Measurements from ENCODE around the gene KRTAP10-2.
"Not testable (repeated sequence)": the region's sequence is repeated elsewhere in the genome, so short reads cannot be mapped to it uniquely, and the experiment has no call there.

The KRTAP10-2 gene

GRCh38 chr21:44551340-44551961, at the start of gene KRTAP10-2:
TSS of gene KRTAP10-2 (minus strand) at chr21:44551505. CDS start at chr21:44551458, 47 bp downstream.
- no peak for DNase-seq (ENCODE audit: low read depth)
- no peak within 1 kb of the TSS for H3K4me3 ChIP-seq (ENCODE audit: low read depth, low read length)
- no peak for TF ChIP-seq CTCF (IDR thresholded peaks at IDR 0.05; ENCODE audit: low read depth, low read length, missing control alignments)
- in situ Hi-C loops (cut with HindIII; ENCODE audit: low sequenced_read_pairs) = no loop called here

- H3K4me3 ChIP-seq (ENCODE audit: low read depth, low read length); DNase-seq (ENCODE audit: low read depth); in situ Hi-C loops (cut with HindIII; ENCODE audit: low sequenced_read_pairs): not testable (repeated sequence)
These were observed 49.8 kb upstream of the KRTAP10-2 start for GRCh38 chr21:44601091-44601490.

- in situ Hi-C loops (cut with HindIII; ENCODE audit: low sequenced_read_pairs) = not testable (repeated sequence)
These were observed 49.0 kb upstream of the KRTAP10-2 start, which contains the start of gene KRTAP10-7 for GRCh38 chr21:44600118-44600978. TSS of gene KRTAP10-7 (plus strand) at chr21:44600597. CDS start at chr21:44600622, 25 bp downstream.

GRCh38 chr21:44599264-44600029, 48.1 kb upstream of the KRTAP10-2 start:
- in situ Hi-C loops (cut with HindIII; ENCODE audit: low sequenced_read_pairs) = no loop called here
- no peak for TF ChIP-seq CTCF (IDR thresholded peaks at IDR 0.05; ENCODE audit: low read depth, low read length, missing control alignments)
- no peak for DNase-seq (ENCODE audit: low read depth)
- no peak overlapping the region for H3K4me3 ChIP-seq (ENCODE audit: low read depth, low read length)

More at GRCh38 chr21:44600118-44600978, 49.0 kb upstream of the KRTAP10-2 start, which contains the start of gene KRTAP10-7:
- DNase-seq (ENCODE audit: low read depth); H3K4me3 ChIP-seq (ENCODE audit: low read depth, low read length): not testable (repeated sequence)

GRCh38 chr21:44598061-44598460, 46.8 kb upstream of the KRTAP10-2 start:
- in situ Hi-C loops (cut with HindIII; ENCODE audit: low sequenced_read_pairs) = no loop called here
- no peak for DNase-seq (ENCODE audit: low read depth)
- no peak overlapping the region for H3K4me3 ChIP-seq (ENCODE audit: low read depth, low read length)
- no peak for TF ChIP-seq CTCF (IDR thresholded peaks at IDR 0.05; ENCODE audit: low read depth, low read length, missing control alignments)

GRCh38 chr21:44596068-44596725, 44.9 kb upstream of the KRTAP10-2 start:
- no peak for TF ChIP-seq CTCF (IDR thresholded peaks at IDR 0.05; ENCODE audit: low read depth, low read length, missing control alignments)
- in situ Hi-C loops (cut with HindIII; ENCODE audit: low sequenced_read_pairs) = no loop called here
- H3K4me3 ChIP-seq (ENCODE audit: low read depth, low read length) = no peak overlapping the region
- no peak for DNase-seq (ENCODE audit: low read depth)

- no peak for TF ChIP-seq CTCF (IDR thresholded peaks at IDR 0.05; ENCODE audit: low read depth, low read length, missing control alignments)
- no peak for DNase-seq (ENCODE audit: low read depth)
- in situ Hi-C loops (cut with HindIII; ENCODE audit: low sequenced_read_pairs) = no loop called here
- no peak overlapping the region for H3K4me3 ChIP-seq (ENCODE audit: low read depth, low read length)
These were observed 44.2 kb upstream of the KRTAP10-2 start for GRCh38 chr21:44595524-44595923.

Data from astrocyte of the cerebellum (primary cell).